Sciatic nerve (tissue), 2 donors: ENCODE data around the gene BCO2. TPM values are rescaled to one million over a fixed set of nuclear protein-coding genes. Genes with fewer than 3 reads are reported as not detected.
"Not testable (repeated sequence)": the region's sequence is repeated elsewhere in the genome, so short reads cannot be mapped to it uniquely, and the experiment has no call there.

Source experiments
- ATAC-seq: fragments of 200-7000 bp; cut with Tn5 transposase; one replicate; pipeline ENCODE4 v1.9.1; 2020; ENCODE audit warnings: mild to moderate bottlenecking, moderate library complexity
- DNase-seq: peaks from one replicate; pipeline ENCODE4 v3.0.0-alpha.2; 2020; ENCODE audit warnings: low spot score
- intact Hi-C: fragments of 100-400 bp; cut with DNase I; formaldehyde crosslinking; loops from one replicate; pipeline ENCODE4 v1.14.2; 2022
- total RNA-seq: library from RNA; stranded (reverse); fragmentation: NEBNext Ultra II Directional; extraction: Animal tissue kit (Norgen Biotek cat#: 25700); gene quantifications from one replicate; pipeline ENCODE4 v1.2.1, GENCODE V29; 2021
- donor health status: DM: no; HTN: no; CAD: no.
- donor health status: DM: no; HTN: no; CAD: no.

The BCO2 gene
- total RNA-seq, 1 donor from 2014 or later = 15.6 TPM

DNA sequence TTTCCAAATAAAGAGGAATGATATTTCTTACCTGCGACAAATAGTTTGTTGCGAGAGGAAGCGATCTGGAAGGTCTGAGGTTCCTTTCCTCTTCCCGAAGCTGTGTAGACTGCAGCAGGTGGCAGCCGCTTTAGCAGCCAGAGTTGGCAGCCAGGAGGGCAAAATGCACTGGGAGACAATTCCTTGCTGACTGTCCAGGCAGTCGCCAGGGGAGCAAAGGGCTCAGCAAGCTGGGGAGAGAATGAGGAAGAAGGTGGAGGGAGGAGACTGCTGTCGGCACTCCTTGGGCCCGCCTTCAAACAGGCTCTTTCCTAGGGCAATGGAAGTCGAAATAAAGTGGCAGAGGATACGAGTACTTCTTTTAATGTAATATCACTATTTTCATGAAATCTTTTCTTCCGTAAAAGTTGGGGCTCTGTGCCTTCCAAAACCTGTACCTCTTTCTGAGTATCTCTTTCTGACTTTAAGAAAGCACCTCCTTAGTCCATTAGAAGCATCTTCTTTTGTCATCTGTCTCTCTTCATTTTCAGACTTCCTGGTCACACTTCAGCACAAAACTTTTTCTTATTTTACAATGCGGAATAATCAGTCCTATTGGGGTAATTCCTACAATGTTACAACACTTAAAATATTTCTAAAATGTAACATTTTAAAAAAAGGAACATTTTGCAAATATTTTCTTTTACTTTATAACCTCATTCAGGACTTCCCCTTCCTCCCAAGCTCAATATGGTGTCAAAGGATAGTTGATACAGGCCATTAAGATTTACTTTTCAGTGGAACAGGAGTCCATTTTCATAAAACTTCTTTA, 11.2 kb upstream of the BCO2 start, which contains the start of gene IL18:
Gene IL18, minus strand, starts transcription at position 220 of the 811 bp plus-strand sequence. CDS start 9,041 bp downstream, outside the sequence.
- DNase-seq = peak; percentile 66
- ATAC-seq = peak; percentile 78
- intact Hi-C loops = no loop called here

DNA sequence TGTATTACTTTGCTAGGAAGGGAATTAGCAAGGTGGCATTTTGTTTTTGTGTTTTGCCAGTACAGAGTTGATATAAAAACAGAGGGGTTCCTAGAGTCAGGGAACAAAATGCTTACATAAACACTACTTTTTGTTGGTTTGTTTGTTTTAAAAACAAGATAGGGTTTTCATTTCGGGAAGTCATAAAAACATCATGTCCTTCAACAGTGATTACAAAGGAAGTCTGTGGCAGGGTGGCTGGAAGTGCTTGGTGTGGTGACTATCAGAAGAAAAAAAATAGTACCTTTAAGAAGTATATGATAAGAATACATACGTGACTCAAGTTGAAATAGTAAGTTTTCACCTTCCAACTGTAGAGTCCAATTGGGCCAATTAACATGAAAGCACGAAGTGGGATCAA, 10.3 kb upstream of the BCO2 start:
- intact Hi-C loops = no loop called here
- ATAC-seq = no peak

DNA sequence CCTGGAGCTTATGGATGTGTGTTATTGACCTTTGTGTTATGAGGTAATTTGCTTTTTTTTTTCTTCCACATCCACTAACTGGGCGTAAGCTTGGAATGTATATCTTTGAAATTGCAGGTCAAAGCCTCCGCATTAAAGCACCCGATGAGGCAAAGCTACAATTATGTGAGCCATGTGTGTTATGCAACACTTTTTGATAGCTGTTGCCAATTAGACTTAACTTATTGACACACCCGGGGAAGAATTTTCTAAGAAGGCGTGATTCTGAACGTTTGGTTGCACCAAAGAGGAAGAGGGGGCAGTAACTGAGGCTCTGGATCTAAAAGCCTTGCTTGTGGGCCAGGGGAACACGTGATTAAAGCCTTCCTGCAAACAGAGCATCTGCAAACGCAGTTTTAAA, 8.8 kb upstream of the BCO2 start:
- DNase-seq (no peak), ATAC-seq (peak; percentile 77)
- intact Hi-C loops = no loop called here

More for the DNA sequence above, 10.3 kb upstream of the BCO2 start:
- DNase-seq = no peak

DNA sequence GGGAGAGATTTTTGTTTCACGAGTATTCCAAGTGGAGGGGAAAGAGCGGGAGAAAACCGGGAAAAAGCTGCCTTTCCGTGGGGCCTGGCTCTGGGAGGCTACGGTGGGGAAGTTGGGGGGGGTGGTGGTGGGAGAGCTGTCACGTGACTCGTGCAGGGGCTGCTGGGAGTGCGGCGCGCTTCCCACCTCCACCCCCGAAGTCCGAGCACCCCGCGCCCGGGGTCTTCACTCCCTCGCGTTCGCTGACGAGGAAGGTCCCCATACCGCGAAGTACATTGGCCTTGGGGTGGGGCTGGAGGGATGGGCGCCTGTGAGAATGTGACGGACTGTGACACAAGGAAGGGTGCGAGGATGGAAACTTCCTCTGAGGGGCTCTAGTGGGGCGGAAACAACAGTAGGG, 8.2 kb upstream of the BCO2 start, which contains the start of gene TEX12:
Gene TEX12, plus strand, starts transcription at position 228 of the 400 bp plus-strand sequence. CDS start 1,897 bp downstream, outside the sequence.
- ATAC-seq (no peak), DNase-seq (no peak)
- intact Hi-C loops = no loop called here

DNA sequence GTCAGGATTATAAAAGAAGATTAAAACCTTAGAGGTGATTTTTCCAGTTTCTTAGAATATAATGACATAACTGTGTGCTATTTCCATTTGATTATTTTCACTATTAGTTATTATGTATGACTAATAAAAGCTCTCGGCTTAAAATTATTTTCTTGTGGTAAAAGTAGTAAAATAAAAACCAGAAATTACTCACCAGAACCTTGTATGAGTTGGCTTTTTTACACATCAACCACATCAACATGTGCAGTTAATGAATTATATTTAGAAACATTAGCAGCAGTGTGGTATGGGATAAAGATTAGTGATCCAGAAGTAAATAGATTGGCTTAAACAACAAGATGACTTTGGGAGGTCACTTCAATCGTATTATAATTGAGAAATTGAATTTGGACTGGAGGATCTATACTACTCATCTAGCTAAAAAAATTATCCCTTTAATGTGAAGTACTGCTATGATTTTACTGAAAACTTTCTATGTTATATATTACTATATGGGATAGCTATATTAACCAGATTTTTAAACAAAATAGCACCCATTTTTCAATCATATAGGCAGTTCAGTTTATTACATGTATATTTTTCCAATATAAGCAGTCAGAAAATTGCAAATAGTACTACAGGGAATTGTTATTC, 2.8 kb upstream of the BCO2 start:
- DNase-seq = no peak
- no peak for ATAC-seq
- intact Hi-C loops = no loop called here

DNA sequence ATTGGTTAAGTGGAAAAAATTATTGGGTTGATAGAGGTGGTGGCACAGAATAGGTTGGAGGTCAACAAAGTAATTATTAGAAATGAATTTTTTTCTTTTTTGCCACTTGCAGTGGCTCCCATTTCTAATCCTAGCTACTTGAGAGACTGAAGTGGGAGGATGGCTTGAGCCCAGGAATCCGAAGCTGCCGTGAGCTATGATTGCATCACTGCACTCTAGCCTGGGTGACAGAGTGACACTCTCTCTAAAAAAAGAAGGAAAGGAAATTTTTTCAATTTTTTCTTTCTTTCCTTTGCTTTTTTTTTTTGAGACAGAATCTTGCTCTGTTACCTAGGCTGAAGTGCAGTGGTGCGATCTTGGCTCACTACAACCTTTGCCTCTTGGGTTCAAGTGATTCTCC, 2.2 kb upstream of the BCO2 start:
- ATAC-seq (no peak), DNase-seq (no peak)
- intact Hi-C loops = no loop called here

DNA sequence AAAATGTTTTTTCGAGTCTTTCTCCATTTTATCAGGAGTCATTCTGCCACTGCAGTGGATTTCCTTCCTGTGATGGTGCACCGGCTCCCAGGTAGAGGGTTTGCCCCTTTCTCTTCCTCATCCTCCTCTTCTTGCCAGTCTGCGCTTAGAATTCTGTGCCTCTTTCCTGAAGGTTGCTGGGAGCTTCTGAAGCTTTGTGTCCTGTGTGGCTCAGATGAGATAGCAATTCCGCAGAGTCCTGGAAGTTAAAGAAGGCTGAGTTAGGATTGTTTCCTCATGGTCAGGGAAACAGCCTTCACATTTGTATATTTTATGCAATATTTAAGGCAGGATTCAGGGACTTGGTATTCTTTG, 264 bp downstream of the BCO2 start:
- intact Hi-C loops = no loop called here
- DNase-seq (no peak), ATAC-seq (peak; percentile 51)

DNA sequence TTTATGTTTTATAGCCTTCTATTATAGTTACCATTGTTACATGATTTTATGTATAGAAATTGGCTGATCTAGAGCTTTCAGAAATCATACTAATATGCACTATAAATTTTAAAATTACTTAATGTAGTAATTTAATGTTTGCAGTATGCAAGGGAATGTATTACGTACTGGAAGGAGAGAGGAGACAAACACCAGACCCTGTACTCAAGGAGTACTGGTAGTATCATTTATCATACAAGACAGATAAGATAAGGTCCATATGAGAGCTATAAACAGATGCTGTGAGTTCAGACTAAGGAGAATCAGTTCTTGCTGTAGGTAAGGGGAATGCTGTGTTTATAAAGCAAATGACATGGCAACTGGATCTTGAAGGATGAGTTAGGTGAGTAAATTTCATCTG, 765 bp downstream of the BCO2 start:
- DNase-seq = no peak
- intact Hi-C loops = no loop called here
- ATAC-seq = no peak

DNA sequence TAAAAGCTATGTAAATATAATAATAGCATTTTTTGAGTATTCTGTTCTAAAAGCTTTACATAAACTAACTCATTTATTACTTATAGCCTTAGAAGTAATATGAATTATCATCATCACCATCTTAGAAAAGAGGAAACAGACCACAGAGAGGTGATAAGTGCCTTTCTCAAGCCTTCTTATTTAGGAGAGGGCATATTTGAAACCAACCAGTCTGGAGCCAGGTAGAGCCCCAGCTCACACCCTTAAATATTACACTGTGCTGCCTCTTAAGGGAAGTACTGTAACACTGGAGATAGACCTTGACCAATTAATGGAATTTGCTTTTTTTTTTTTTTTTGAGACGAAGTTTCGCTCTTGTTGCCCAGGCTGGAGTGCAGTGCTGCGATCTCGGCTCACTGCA, 2.3 kb downstream of the BCO2 start:
- intact Hi-C loops = no loop called here
- DNase-seq = no peak
- no peak for ATAC-seq

DNA sequence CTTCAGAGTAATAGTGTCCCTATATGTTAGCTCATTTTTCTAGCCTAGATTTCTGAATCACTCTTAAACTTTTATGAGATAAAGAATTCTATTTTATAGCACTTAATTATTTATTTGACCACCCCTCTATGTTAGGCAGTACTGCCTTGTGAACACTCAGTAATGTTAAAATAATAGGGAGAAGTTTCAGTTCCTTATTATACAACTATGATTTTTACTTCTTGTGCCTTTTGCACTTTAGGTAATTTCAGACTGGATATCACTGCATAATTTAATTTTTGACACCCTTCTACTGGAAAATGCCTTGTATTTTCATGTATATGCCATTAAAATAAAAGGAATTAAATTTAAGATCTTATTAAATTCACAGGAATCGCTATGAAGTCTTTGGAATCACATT, 3.1 kb downstream of the BCO2 start:
- DNase-seq (no peak), ATAC-seq (no peak)
- intact Hi-C loops = no loop called here

DNA sequence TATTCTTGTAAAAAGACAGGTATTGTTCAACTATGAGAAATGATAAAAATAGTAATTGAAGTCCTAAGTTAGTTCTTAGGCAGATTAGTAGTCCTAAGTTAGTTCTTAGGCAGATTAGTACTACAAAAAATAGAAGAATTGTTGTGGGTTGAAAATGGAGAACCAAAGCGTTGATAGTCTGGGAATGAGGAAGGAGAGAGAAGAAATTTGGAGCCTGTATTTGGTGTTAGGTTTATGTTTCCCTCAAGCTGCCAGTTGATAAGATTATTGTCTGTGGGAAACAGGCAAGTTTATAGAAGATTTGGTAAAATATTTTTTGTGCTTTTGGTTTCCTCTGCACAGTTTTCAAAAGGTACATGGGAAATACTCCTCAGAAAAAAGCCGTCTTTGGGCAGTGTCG, 3.6 kb downstream of the BCO2 start:
- ATAC-seq (no peak), DNase-seq (no peak)
- intact Hi-C loops = no loop called here

DNA sequence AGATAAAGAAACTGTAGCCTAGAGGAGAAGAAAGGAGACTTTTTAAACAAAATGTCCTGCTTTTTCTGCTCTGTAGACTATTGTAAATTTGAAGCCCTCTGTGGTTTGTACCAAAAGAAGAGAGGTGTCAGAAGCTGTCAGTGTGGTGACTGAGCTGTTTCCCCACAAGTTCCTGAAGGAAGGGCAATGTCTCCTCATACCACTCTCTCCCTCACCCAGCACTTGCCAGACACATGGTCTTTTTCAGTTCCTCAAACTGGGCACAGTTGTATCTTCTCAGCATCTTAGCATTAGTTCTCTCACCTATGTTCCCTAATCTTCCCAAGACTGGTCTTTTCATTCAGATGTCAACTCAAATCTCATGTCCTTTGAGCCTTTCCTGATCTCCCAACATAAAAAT, 4.3 kb downstream of the BCO2 start:
- ATAC-seq = peak; percentile 35
- DNase-seq = no peak
- intact Hi-C loops = no loop called here

DNA sequence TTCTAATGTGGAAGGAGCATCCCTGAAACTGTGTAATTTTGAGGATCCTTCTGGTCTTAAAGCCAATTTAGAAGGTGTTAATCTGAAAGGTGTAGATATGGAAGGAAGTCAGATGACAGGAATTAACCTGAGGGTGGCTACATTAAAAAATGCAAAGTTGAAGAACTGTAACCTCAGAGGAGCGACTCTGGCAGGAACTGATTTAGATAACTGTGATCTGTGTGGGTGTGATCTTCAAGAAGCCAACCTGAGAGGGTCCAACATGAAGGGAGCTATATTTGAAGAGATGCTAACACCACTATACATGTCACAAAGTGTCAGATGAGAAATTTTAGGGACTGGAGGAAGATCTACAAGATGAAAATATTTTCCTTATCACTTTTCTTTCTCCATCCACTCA, 7.6 kb downstream of the BCO2 start:
- ATAC-seq (no peak), DNase-seq (no peak)
- intact Hi-C loops = no loop called here

DNA sequence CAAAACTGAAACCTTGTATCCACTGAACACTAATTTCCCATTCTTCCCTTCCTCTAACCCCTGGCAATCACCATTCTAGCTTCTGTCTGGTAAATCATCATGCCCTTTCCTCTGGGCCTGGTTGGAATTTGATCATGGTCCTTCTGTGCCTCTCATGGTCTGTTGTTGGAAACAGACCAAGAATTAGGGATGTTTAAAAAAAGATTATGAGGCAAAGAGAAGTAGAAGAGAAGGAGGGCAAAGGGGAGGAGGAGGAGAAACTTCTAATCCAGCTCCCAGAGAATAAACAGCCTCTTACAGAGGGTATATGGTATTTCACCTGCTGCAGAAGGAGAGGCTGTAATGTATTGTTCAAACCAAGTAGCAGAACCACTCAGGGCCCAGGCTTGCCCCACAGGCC, 10.6 kb downstream of the BCO2 start:
- DNase-seq (no peak), ATAC-seq (no peak)
- intact Hi-C loops = no loop called here

DNA sequence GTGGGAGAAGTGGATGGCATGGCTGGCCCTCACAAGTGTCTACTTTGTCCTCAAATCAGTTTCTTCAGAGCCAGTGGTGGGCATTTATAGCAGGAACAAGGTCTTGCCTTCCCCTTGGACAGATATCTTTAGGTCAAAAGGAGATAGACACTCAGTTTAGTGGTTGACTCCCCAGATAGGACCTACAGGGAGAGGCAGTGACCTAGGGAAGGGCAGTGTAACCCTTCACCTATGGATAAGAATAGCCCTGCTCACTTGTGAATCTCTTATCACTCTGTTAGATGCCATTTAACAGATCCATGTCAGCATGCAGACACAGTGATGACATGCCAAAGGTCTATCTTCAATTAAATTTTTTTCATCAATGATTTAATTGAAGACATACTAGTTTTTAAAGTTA, 11.0 kb downstream of the BCO2 start:
- ATAC-seq (no peak), DNase-seq (no peak)
- intact Hi-C loops = no loop called here

DNA sequence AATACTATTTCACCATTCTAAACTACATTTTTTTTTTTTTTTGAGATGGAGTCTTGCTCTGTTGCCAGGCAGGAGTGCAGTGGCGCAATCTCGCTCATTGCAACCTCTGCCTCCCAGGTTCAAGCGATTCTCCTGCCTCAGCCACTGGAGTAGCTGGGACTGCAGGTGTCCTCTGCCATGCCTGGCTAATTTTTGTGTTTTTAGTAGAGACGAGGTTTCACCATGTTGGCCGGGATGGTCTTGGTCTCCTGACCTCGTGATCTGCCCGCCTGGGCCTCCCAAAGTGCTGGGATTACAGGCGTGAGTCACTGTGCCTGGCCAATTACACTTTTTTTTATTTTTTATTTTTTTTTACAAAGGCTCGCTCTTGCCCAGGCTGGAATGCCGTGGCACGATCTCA, 19.8 kb downstream of the BCO2 start:
- peak; percentile 56 for ATAC-seq
- DNase-seq, intact Hi-C loops: not testable (repeated sequence)

DNA sequence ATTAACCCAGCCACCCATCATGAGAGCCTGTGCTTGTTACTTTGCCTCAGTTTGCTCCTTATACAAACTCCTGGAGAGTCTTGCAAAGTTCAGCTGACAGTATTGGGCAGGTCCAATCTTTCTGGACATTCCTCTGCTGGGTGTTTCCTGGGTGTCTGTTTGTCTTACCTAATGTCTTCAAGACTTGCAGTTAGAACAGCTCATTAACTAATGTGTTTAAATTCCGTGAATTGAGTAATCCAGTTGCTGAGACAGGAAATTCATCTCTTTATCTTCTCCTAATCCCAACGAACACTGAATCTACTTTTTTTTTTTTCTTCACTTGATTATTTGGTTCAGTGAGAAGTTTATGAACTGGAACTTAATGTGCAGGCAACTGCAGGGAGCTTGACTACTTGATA, 20.6 kb downstream of the BCO2 start:
- intact Hi-C loops = no loop called here
- DNase-seq = no peak
- peak; percentile 80 for ATAC-seq

DNA sequence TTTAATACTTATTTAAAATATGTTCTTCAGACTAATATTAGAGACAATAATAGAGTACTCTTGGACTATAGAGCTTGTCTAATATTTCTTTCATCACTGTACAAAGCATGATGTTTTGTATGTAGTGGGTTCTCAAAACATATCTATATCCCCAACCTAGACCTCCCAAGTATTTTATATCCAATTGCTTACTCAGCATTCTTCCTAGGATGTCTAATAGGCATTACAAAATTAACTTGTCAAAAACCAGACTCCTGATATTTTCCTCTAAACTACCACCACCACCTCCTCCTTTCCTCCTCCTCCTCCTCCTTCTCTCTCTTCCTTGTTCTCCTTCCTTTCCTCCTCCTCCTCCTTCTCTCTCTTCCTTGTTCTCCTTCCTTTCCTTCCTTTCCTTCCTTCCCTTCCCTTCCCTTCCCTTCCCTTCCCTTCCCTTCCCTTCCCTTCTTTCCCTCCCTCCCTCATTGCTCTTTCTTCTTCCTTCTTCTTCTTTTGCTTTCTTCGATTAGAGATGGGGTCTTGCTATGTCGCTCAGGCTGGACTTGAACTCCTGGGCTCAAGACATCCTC, 21.3 kb downstream of the BCO2 start:
- DNase-seq (no peak), ATAC-seq (no peak)
- intact Hi-C loops = no loop called here

DNA sequence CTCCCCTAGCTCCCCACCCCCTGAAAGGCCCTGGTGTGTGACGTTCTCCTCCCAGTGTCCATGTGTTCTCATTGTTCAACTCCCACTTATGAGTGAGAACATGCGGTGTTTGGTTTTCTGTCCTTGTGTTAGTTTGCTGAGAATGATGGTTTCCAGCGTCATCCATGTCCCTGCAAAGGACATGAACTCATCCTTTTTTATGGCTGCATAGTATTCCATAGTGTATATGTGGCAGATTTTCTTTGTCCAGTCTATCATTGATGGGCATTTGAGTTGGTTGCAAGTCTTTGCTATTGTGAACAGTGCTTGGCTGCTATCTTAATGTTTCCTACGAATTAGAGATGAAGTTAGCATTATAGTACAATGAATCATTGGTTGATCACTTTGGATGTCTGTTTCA, 23.8 kb downstream of the BCO2 start:
- DNase-seq, intact Hi-C loops, ATAC-seq: not testable (repeated sequence)

DNA sequence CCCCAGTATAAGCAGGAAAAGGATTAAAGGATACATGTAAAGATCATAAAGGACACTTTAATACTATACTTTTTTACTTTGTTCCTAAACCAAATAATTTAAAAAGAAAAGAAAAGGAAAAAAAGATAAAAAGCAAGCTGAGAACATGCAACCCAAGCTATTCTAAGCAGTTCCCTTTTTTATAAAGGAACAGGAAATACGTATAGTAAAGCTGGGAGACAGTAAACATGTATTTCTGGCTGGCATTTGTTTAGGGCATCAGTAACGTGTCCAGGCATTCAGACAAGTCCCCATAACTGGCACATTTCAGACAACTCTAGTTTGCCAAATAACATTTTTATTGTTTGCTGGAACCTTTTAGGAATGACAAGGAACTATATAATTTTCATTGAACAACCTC, 24.9 kb downstream of the BCO2 start:
- DNase-seq (no peak), ATAC-seq (peak; percentile 50)
- intact Hi-C loops = no loop called here
